HepG2 (cell line): ENCODE results near the gene PKD2L1. TPM values are rescaled to one million over a fixed set of nuclear protein-coding genes. Genes with fewer than 3 reads are reported as not detected.

Experiments used
- ADNP ChIP-seq: sonication (generic); formaldehyde crosslinking; IDR thresholded peaks from 2 replicates; pipeline ENCODE4 v1.4.0; 2020; ENCODE audit warnings: missing genetic modification reagents
- CEBPG ChIP-seq: IDR thresholded peaks from 2 replicates; pipeline ENCODE4 v1.6.1; 2016
- ELF1 ChIP-seq: sonication (generic); formaldehyde crosslinking; IDR thresholded peaks from 2 replicates; pipeline ENCODE4 v1.4.0; 2020; ENCODE audit warnings: missing genetic modification reagents
- ELF3 ChIP-seq: IDR thresholded peaks from 2 replicates; pipeline ENCODE4 v1.6.1; 2016; ENCODE audit warnings: missing genetic modification reagents, missing compliant biosample characterization
- FOXO1 ChIP-seq: sonication (generic); formaldehyde crosslinking; IDR thresholded peaks from 2 replicates; pipeline ENCODE4 v1.4.0; 2020; ENCODE audit warnings: missing genetic modification reagents
- FOXP1 ChIP-seq, 2 experiments: fragments of 450-650 bp in 1 of 2; IDR thresholded peaks; 2 replicates each; pipeline ENCODE4 v1.6.1; 2017 to 2018; ENCODE audit warnings: antibody characterized with exemption in 1 of 2
- GATAD2A ChIP-seq: IDR thresholded peaks from 2 replicates; pipeline ENCODE4 v1.6.1; 2016
- LRRFIP1 ChIP-seq: sonication (generic); formaldehyde crosslinking; conservative IDR thresholded peaks from 2 replicates; pipeline ENCODE4 v1.4.0; 2020; ENCODE audit warnings: missing genetic modification reagents
- MAFF ChIP-seq: IDR thresholded peaks from 2 replicates; pipeline ENCODE4 v1.6.1; 2011; ENCODE audit warnings: low read depth, low read length, improper control_type of control experiment
- NCOA1 ChIP-seq: sonication (generic); formaldehyde crosslinking; IDR thresholded peaks from 2 replicates; pipeline ENCODE4 v1.9.0; 2021; ENCODE audit warnings: missing genetic modification reagents
- NR2F6 ChIP-seq, 2 experiments: IDR thresholded peaks; 2 replicates each; pipeline ENCODE4 v1.6.1; 2016; ENCODE audit warnings: antibody characterized with exemption in 1 of 2, mild to moderate bottlenecking in 1 of 2
- REST ChIP-seq, 2 experiments: IDR thresholded peaks; 2 replicates each; pipeline ENCODE4 v1.6.1; 2011 to 2012; ENCODE audit warnings: low read length in 2 of 2, borderline replicate concordance in 1 of 2, low read depth in 1 of 2, mild to moderate bottlenecking in 1 of 2, moderate library complexity in 1 of 2
- SAFB2 ChIP-seq: sonication (generic); formaldehyde crosslinking; IDR thresholded peaks from 2 replicates; pipeline ENCODE4 v1.5.1; 2020; ENCODE audit warnings: missing genetic modification reagents, low read depth, mild to moderate bottlenecking, borderline replicate concordance
- SETDB1 ChIP-seq: sonication (generic); formaldehyde crosslinking; IDR thresholded peaks from 2 replicates; pipeline ENCODE4 v1.5.1; 2020; ENCODE audit warnings: missing genetic modification reagents, mild to moderate bottlenecking, borderline replicate concordance
- SMAD9 ChIP-seq: sonication (generic); formaldehyde crosslinking; IDR thresholded peaks from 2 replicates; pipeline ENCODE4 v1.5.1; 2020; ENCODE audit warnings: mild to moderate bottlenecking, missing genetic modification reagents
- SP1 ChIP-seq, 2 experiments: fragments of 450-650 bp in 1 of 2; sonication (generic) in 1 of 2; formaldehyde crosslinking in 1 of 2; IDR thresholded peaks; 2 replicates each; pipeline versions ENCODE4 v1.4.0 to v1.6.1; 2016 to 2020; ENCODE audit warnings: missing genetic modification reagents in 1 of 2
- SRY ChIP-seq: sonication (generic); formaldehyde crosslinking; IDR thresholded peaks from 2 replicates; pipeline ENCODE4 v1.8.0; 2022; ENCODE audit warnings: mild to moderate bottlenecking, missing genetic modification reagents
- ZNF326 ChIP-seq: sonication (generic); formaldehyde crosslinking; IDR thresholded peaks from 2 replicates; pipeline ENCODE4 v1.4.0; 2020; ENCODE audit warnings: missing genetic modification reagents, borderline replicate concordance
- ZNF598 ChIP-seq: sonication (generic); formaldehyde crosslinking; IDR thresholded peaks from 2 replicates; pipeline ENCODE4 v1.5.1; 2020; ENCODE audit warnings: mild to moderate bottlenecking, missing genetic modification reagents, borderline replicate concordance
- ZNF652 ChIP-seq: IDR thresholded peaks from 2 replicates; pipeline ENCODE4 v1.6.1; 2016; ENCODE audit warnings: low read depth, borderline replicate concordance
- ZNF691 ChIP-seq: sonication (generic); formaldehyde crosslinking; IDR thresholded peaks from 2 replicates; pipeline ENCODE4 v1.4.0; 2020; ENCODE audit warnings: missing genetic modification reagents, low read depth, mild to moderate bottlenecking, borderline replicate concordance
- polyA plus RNA-seq, 8 experiments: library from polyadenylated mRNA; depleted of rRNA in 3 of 8; stranded (reverse) in 7 of 8; unstranded in 1 of 8; fragments of >200 nt; fragmentation: Illumina TruSeq in 4 of 8; extraction: Trizol in 4 of 8; gene quantifications; 2 replicates each; pipeline versions ENCODE4 v1.2.1 to v1.2.3, GENCODE V29; 2011 to 2016; ENCODE audit warnings: low read depth in 4 of 8, missing spikeins in 1 of 8, mixed read lengths in 1 of 8; ENCODE audit not compliant: insufficient read depth in 1 of 8
- total RNA-seq, 5 experiments: library from RNA; depleted of rRNA; stranded (reverse); fragments of >200 nt; fragmentation: Illumina TruSeq; extraction: Trizol; gene quantifications; 2 replicates each; pipeline ENCODE4 v1.2.3, GENCODE V29; 2016; ENCODE audit warnings: low read depth in 1 of 5
- TF ChIP-seq, protein P1 (sequence below), 2 experiments: fragments of 450-650 bp in 1 of 2; sonication (generic) in 1 of 2; formaldehyde crosslinking; IDR thresholded peaks; 2 replicates each; pipeline versions ENCODE4 v1.5.0 to v1.8.0; 2020 to 2022; ENCODE audit warnings: mild to moderate bottlenecking in 1 of 2, missing genetic modification reagents in 1 of 2

Gene PKD2L1
- total and polyA plus RNA-seq, 2 of the 13 experiments (the other 11 are each of a cell fraction or from before 2014, with no cell fraction given), result 0.07 to 0.15 TPM

DNA sequence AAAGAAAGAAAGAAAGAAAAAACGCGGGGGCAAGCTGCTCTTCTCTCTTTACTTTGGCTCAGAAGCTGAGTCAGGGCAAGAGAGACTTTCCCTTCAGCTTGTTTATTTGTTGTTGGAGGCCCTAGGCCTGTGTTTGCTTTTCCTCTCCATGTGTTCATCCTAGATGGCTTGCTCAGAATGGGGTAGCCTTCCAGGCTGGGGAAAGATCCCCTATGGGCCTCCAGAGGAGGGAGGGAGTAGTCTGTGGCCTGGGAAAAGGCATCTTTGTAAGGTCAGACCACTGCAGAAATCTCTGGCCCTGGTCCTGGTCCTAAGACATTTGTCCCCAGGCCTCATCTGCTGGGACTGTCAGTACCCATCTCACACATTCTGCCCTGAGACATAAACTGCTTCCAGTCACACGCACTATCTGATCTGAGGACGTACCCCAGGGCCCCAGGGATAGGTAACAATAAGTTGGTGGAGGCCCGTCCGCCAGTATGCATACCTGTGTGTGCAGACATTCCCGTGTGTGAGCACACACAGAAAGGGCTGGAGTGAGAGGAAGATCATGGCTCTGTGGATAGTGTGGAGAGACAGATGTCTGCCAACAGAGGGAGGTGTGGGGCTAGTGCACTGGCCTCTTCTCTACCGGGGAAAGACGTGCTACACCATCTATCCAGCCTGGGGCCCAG lies 12.1 kb upstream of the PKD2L1 start (continued):
- TF ChIP-seq NR2F6 (IDR thresholded peaks at IDR 0.05), result no peak
- peak; percentile 32; the same call in 1 of the 2 replicates for TF ChIP-seq NR2F6 (CRISPR knock-in tag; IDR thresholded peaks at IDR 0.05)
- TF ChIP-seq ELF1 (CRISPR knock-in tag), result no peak; the same call in 1 of the 2 replicates
- no peak for TF ChIP-seq NCOA1 (CRISPR knock-in tag)
- no peak for TF ChIP-seq ZNF326 (CRISPR knock-in tag)
- TF ChIP-seq, protein P1, sequence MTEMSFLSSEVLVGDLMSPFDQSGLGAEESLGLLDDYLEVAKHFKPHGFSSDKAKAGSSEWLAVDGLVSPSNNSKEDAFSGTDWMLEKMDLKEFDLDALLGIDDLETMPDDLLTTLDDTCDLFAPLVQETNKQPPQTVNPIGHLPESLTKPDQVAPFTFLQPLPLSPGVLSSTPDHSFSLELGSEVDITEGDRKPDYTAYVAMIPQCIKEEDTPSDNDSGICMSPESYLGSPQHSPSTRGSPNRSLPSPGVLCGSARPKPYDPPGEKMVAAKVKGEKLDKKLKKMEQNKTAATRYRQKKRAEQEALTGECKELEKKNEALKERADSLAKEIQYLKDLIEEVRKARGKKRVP (CRISPR knock-in tag; IDR thresholded peaks at IDR 0.05), result peak in 1 of 2 experiments; percentile 21; a peak in 2 of 4 replicates
- peak in 1 of 2 experiments; percentile 55; a peak in 1 of 4 replicates for TF ChIP-seq REST (IDR thresholded peaks at IDR 0.05; ENCODE audit: borderline replicate concordance in 1 of 2, low read depth in 1 of 2, low read length in 2 of 2)
- TF ChIP-seq MAFF, result 0 out of 2 replicates have a peak, but pooled peaks have one; percentile 29
- peak; percentile 27; the same call in 1 of the 2 replicates for TF ChIP-seq CEBPG (CRISPR knock-in tag)
- peak; percentile 12; the same call in 1 of the 2 replicates for TF ChIP-seq ELF3
- TF ChIP-seq GATAD2A (CRISPR knock-in tag), result peak; percentile 64
- no peak for TF ChIP-seq SAFB2 (CRISPR knock-in tag)
- TF ChIP-seq SP1 (IDR thresholded peaks at IDR 0.05), result no peak
- no peak for TF ChIP-seq SP1 (CRISPR knock-in tag; IDR thresholded peaks at IDR 0.05)
- TF ChIP-seq LRRFIP1 (CRISPR knock-in tag), result no peak
- TF ChIP-seq SETDB1 (CRISPR knock-in tag), result no peak
- no peak for TF ChIP-seq FOXP1 (IDR thresholded peaks at IDR 0.05)
- peak; percentile 91 for TF ChIP-seq FOXP1 (CRISPR knock-in tag; IDR thresholded peaks at IDR 0.05)
- 0 out of 2 replicates have a peak, but pooled peaks have one; percentile 12 for TF ChIP-seq ZNF598 (CRISPR knock-in tag)
- TF ChIP-seq FOXO1 (CRISPR knock-in tag), result peak; percentile 71
- 0 out of 2 replicates have a peak, but pooled peaks have one; percentile 25 for TF ChIP-seq SRY (CRISPR knock-in tag)
- 0 out of 2 replicates have a peak, but pooled peaks have one; percentile 8 for TF ChIP-seq ZNF652 (CRISPR knock-in tag)
- TF ChIP-seq SMAD9 (CRISPR knock-in tag), result no peak
- TF ChIP-seq ADNP, result no peak
- peak; percentile 59; the same call in 1 of the 2 replicates for TF ChIP-seq ZNF691
